H9 (cell line): ENCODE data around the gene PTCD2. TPM values are rescaled to one million over a fixed set of nuclear protein-coding genes. Genes with fewer than 3 reads are reported as not detected.

Experiments used
- DNase-seq: peaks from one replicate; pipeline ENCODE4 v3.0.0-alpha.2; 2017
- H2AFZ ChIP-seq: one replicate; pipeline ENCODE4 v1.6.1; 2013; ENCODE audit warnings: mild to moderate bottlenecking, low read length, control low read depth, moderate library complexity
- H2AK5ac ChIP-seq: 2 replicates; pipeline ENCODE4 v1.6.1; 2013; ENCODE audit warnings: low read length, control low read depth, mixed read lengths; ENCODE audit not compliant: insufficient read length
- H2BK120ac ChIP-seq: one replicate; pipeline ENCODE4 v1.6.1; 2013; ENCODE audit warnings: low read depth, mild to moderate bottlenecking, low read length, control low read depth, inconsistent platforms; ENCODE audit not compliant: poor library complexity, severe bottlenecking
- H2BK12ac ChIP-seq: 2 replicates; pipeline ENCODE4 v1.6.1; 2013; ENCODE audit warnings: low read length, control low read depth, mixed read lengths, low read depth; ENCODE audit not compliant: insufficient read length
- H2BK15ac ChIP-seq: 2 replicates; pipeline ENCODE4 v1.6.1; 2013; ENCODE audit warnings: low read depth, low read length, control low read depth
- H2BK20ac ChIP-seq: one replicate; pipeline ENCODE4 v1.6.1; 2013; ENCODE audit warnings: low read depth, mild to moderate bottlenecking, low read length, control low read depth, inconsistent platforms; ENCODE audit not compliant: poor library complexity, severe bottlenecking
- H2BK5ac ChIP-seq: 2 replicates; pipeline ENCODE4 v1.6.1; 2013; ENCODE audit warnings: low read length, control low read depth, mixed read lengths; ENCODE audit not compliant: insufficient read length
- H3K14ac ChIP-seq: 2 replicates; pipeline ENCODE4 v1.6.1; 2013; ENCODE audit warnings: low read length, control low read depth; ENCODE audit not compliant: insufficient read depth
- H3K18ac ChIP-seq: 2 replicates; pipeline ENCODE4 v1.6.1; 2013; ENCODE audit warnings: low read depth, mild to moderate bottlenecking, mixed read lengths, low read length, control low read depth; ENCODE audit not compliant: insufficient read length
- H3K23ac ChIP-seq: 2 replicates; pipeline ENCODE4 v1.6.1; 2013; ENCODE audit warnings: low read length, control low read depth, mixed read lengths, low read depth; ENCODE audit not compliant: insufficient read length
- H3K23me2 ChIP-seq: 2 replicates; pipeline ENCODE4 v1.6.1; 2013; ENCODE audit warnings: low read depth, mild to moderate bottlenecking, mixed read lengths, low read length, control low read depth; ENCODE audit not compliant: insufficient read length, poor library complexity, severe bottlenecking
- H3K27ac ChIP-seq: 2 replicates; pipeline ENCODE4 v1.5.1; 2013; ENCODE audit warnings: low read length, control low read depth, mixed read lengths, low read depth; ENCODE audit not compliant: insufficient read length
- H3K27me3 ChIP-seq: 2 replicates; pipeline ENCODE4 v1.6.1; 2013; ENCODE audit warnings: low read length, control low read depth, inconsistent platforms; ENCODE audit not compliant: insufficient read depth
- H3K4ac ChIP-seq: 2 replicates; pipeline ENCODE4 v1.6.1; 2013; ENCODE audit warnings: low read depth, mild to moderate bottlenecking, control low read depth, inconsistent platforms, low read length, moderate library complexity
- H3K4me1 ChIP-seq: 2 replicates; pipeline ENCODE4 v1.6.1; 2013; ENCODE audit warnings: low read length, control low read depth, inconsistent platforms; ENCODE audit not compliant: insufficient read depth
- H3K4me2 ChIP-seq: 2 replicates; pipeline ENCODE4 v1.6.1; 2013; ENCODE audit warnings: low read length, control low read depth, mixed read lengths; ENCODE audit not compliant: insufficient read length, insufficient read depth
- H3K56ac ChIP-seq: 2 replicates; pipeline ENCODE4 v1.6.1; 2013; ENCODE audit warnings: low read depth, mild to moderate bottlenecking, mixed read lengths, low read length, control low read depth; ENCODE audit not compliant: insufficient read length
- H3K79me1 ChIP-seq: 2 replicates; pipeline ENCODE4 v1.6.1; 2013; ENCODE audit warnings: low read depth, mild to moderate bottlenecking, moderate library complexity, low read length, control low read depth, inconsistent platforms; ENCODE audit not compliant: insufficient read depth, poor library complexity, severe bottlenecking
- H3K79me2 ChIP-seq: 2 replicates; pipeline ENCODE4 v1.6.1; 2013; ENCODE audit warnings: low read length, control low read depth, inconsistent platforms; ENCODE audit not compliant: insufficient read depth
- H3K9ac ChIP-seq: 2 replicates; pipeline ENCODE4 v1.6.1; 2013; ENCODE audit warnings: low read length, control low read depth, mixed read lengths; ENCODE audit not compliant: insufficient read length; ENCODE audit errors: extremely low read depth
- H3K9me3 ChIP-seq: one replicate; pipeline ENCODE4 v1.6.1; 2013; ENCODE audit warnings: low read depth, low read length, inconsistent platforms; ENCODE audit not compliant: control insufficient read depth
- H3T11ph ChIP-seq: one replicate; pipeline ENCODE4 v1.6.1; 2013; ENCODE audit warnings: mild to moderate bottlenecking, low read length, control low read depth, inconsistent platforms
- H4K20me1 ChIP-seq: one replicate; pipeline ENCODE4 v1.6.1; 2013; ENCODE audit not compliant: control insufficient read depth, insufficient read length, insufficient read depth
- H4K5ac ChIP-seq: 2 replicates; pipeline ENCODE4 v1.6.1; 2013; ENCODE audit warnings: low read depth, mild to moderate bottlenecking, mixed read lengths, low read length, control low read depth; ENCODE audit not compliant: insufficient read length
- H4K8ac ChIP-seq: replicated peaks from 2 replicates; pipeline ENCODE4 v1.6.1; 2013; ENCODE audit warnings: low read length, control low read depth, mixed read lengths, low read depth; ENCODE audit not compliant: insufficient read length
- H4K91ac ChIP-seq: 2 replicates; pipeline ENCODE4 v1.6.1; 2013; ENCODE audit warnings: low read depth, mild to moderate bottlenecking, moderate library complexity, mixed read lengths, low read length, control low read depth; ENCODE audit not compliant: insufficient read length
- H3K27ac Mint-ChIP-seq, 3 experiments: 2 replicates in 2 of 3; 3 replicates in 1 of 3; pipeline ENCODE4 v1.8.0; 2020 to 2021; ENCODE audit warnings: mixed read lengths in 3 of 3, mild to moderate bottlenecking in 1 of 3, moderate library complexity in 1 of 3
- H3K27me3 Mint-ChIP-seq: 2 replicates; pipeline ENCODE4 v1.8.0; 2021; ENCODE audit warnings: low read depth, mild to moderate bottlenecking, moderate library complexity, mixed read lengths
- H3K36me3 Mint-ChIP-seq, 3 experiments: 2 replicates in 2 of 3; 3 replicates in 1 of 3; pipeline ENCODE4 v1.8.0; 2020 to 2021; ENCODE audit warnings: low read depth in 3 of 3, mixed read lengths in 3 of 3; ENCODE audit not compliant: insufficient read depth in 1 of 3
- H3K4me1 Mint-ChIP-seq, 2 experiments: 2 replicates each; pipeline ENCODE4 v1.8.0; 2020; ENCODE audit warnings: mixed read lengths in 2 of 2
- H3K4me3 Mint-ChIP-seq, 2 experiments: 2 replicates in 1 of 2; 3 replicates in 1 of 2; pipeline ENCODE4 v1.8.0; 2020 to 2021; ENCODE audit warnings: mild to moderate bottlenecking in 2 of 2, mixed read lengths in 2 of 2, moderate library complexity in 1 of 2
- H3K9me3 Mint-ChIP-seq, 2 experiments: 2 replicates in 1 of 2; 3 replicates in 1 of 2; pipeline ENCODE4 v1.8.0; 2020; ENCODE audit warnings: mild to moderate bottlenecking in 2 of 2, mixed read lengths in 2 of 2, moderate library complexity in 1 of 2
- CTCF ChIP-seq: fragments of 200-600 bp; sonication (generic); conservative IDR thresholded peaks from 3 replicates; pipeline ENCODE4 v1.8.0; 2021; ENCODE audit warnings: antibody characterized with exemption, mild to moderate bottlenecking
- WGBS: extraction: QIAGEN DNeasy Blood & Tissue Kit; methylation state at CpG from one replicate; pipeline ENCODE4 v1.1.7; 2013; ENCODE audit warnings: missing lambda C conversion rate, low lambda C conversion rate, mixed read lengths; ENCODE audit not compliant: insufficient read length; ENCODE audit errors: extremely low coverage; 5-methylcytosine and 5-hydroxymethylcytosine counted together
- total RNA-seq: library from RNA; stranded (reverse); gene quantifications from 2 replicates; pipeline ENCODE4 v1.2.1, GENCODE V29; 2021

The PTCD2 gene
- total RNA-seq, 1 experiment from 2014 or later: 12.7 TPM

- no peaks in the 10 kb centered on the region for H3K79me2 ChIP-seq
- H4K5ac ChIP-seq: no peak overlapping the region
- no peaks in the 10 kb centered on the region for H4K20me1 ChIP-seq
- no peak overlapping the region for H3T11ph ChIP-seq
- H4K91ac ChIP-seq: no peak overlapping the region
- no peak overlapping the region for H3K9ac ChIP-seq
- WGBS: no CpG with 5 or more reads among the region's 2 CpGs
- H3K18ac ChIP-seq: no peak overlapping the region
- H3K36me3 Mint-ChIP-seq: peaks cover 8 to 19% (median 17%) of the 10 kb centered on the region in 3 experiments
- no peak overlapping the region for H3K4me2 ChIP-seq
- H2AK5ac ChIP-seq: no peak overlapping the region
- H3K56ac ChIP-seq: no peak overlapping the region
- no peaks in the 10 kb centered on the region for H3K23me2 ChIP-seq
- no peaks in the 10 kb centered on the region for H3K27me3 Mint-ChIP-seq
- H2BK5ac ChIP-seq: no peak overlapping the region
- H3K23ac ChIP-seq: no peak overlapping the region
- no peak overlapping the region for H2BK20ac ChIP-seq
- no peaks in the 10 kb centered on the region for H3K4me1 Mint-ChIP-seq
- H2BK120ac ChIP-seq: no peak overlapping the region
- no peak overlapping the region for H4K8ac ChIP-seq
- no peaks in the 10 kb centered on the region for H3K9me3 Mint-ChIP-seq
- no peak overlapping the region for H3K4ac ChIP-seq
- H2BK12ac ChIP-seq: no peak overlapping the region
- no peak for DNase-seq
- no peaks in the 10 kb centered on the region for H3K4me1 ChIP-seq
- no peak overlapping the region for H3K4me3 Mint-ChIP-seq
- H3K9me3 ChIP-seq: no peaks in the 10 kb centered on the region
- H3K27ac Mint-ChIP-seq: no peak overlapping the region; a peak in 1 of 7 replicates
- H2BK15ac ChIP-seq: no peak overlapping the region
- no peak overlapping the region for H3K14ac ChIP-seq
- H3K27ac ChIP-seq: no peak overlapping the region
- no peak for TF ChIP-seq CTCF
- no peaks in the 10 kb centered on the region for H3K79me1 ChIP-seq
- no peaks in the 10 kb centered on the region for H3K27me3 ChIP-seq
- no peak overlapping the region for H2AFZ ChIP-seq
These were observed 37.3 kb upstream of the PTCD2 start for GRCh38 chr5:72282878-72283277.
